HTR-8/SVneo (cell line): Measurements from ENCODE around the gene ARHGEF6.
"Not testable (repeated sequence)": the region's sequence is repeated elsewhere in the genome, so short reads cannot be mapped to it uniquely, and the experiment has no call there.

Experiments
- DNase-seq: peaks from one replicate; pipeline ENCODE4 v3.0.0; 2011; ENCODE audit warnings: low spot score, mixed read lengths; ENCODE audit not compliant: insufficient read length
- FAIRE-seq: peaks from 2 replicates; lab custom pipeline; 2011; peaks lifted over from hg19 to GRCh38; lab: Jason Lieb, UNC

Gene ARHGEF6

GRCh38 chrX:136784231-136784630 is 3.5 kb upstream of the ARHGEF6 start:
- FAIRE-seq (no peak), DNase-seq (no peak)

GRCh38 chrX:136783159-136783558 is 2.4 kb upstream of the ARHGEF6 start:
- FAIRE-seq (no peak), DNase-seq (no peak)

- FAIRE-seq (no peak), DNase-seq (no peak)
Observed at GRCh38 chrX:136781180-136781797, 557 bp upstream of the ARHGEF6 start.

GRCh38 chrX:136780241-136780640 is 491 bp downstream of the ARHGEF6 start:
- FAIRE-seq = no peak
- DNase-seq = no peak

DNA sequence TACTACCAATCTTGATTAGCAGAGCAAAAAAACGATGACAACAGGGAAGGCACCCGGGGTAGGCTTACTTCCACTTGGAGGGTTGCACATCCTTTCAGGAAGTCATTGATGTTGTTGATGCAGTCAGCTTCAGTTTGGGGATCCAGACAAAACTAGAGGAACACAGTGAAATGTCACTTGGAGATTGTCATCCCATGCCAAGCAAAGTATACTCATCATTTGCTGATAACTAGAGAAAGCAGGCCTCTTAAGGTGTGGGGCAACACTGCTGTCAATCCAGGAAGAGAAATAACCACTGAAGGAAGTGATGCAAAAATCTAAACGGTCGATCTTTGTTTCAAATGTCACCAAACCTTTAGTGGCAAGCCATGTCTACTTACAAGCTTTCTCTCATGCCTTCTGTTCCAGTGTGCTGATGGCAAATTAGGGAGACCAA is 1.4 kb downstream of the ARHGEF6 start:
- DNase-seq (no peak), FAIRE-seq (no peak)

DNA sequence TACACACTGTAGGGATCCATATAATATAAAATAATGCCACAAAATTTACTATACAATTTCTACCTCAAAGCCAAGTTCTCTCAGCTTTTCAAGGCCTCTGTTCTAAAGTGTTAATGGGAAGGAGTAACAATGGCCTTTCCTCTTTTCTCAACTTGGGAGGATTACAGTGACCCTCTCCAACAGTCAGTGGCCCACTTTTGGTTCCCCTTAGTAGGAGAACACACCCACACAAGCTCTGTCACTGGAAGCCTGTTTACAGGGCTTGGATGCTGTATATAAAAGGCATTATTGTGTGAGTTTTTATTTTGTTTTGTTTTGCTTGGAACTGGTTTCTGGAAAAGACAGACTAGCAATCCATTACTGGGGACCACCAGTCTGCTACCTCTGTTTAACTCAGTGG is 1.8 kb downstream of the ARHGEF6 start:
- DNase-seq (no peak), FAIRE-seq (no peak)

DNA sequence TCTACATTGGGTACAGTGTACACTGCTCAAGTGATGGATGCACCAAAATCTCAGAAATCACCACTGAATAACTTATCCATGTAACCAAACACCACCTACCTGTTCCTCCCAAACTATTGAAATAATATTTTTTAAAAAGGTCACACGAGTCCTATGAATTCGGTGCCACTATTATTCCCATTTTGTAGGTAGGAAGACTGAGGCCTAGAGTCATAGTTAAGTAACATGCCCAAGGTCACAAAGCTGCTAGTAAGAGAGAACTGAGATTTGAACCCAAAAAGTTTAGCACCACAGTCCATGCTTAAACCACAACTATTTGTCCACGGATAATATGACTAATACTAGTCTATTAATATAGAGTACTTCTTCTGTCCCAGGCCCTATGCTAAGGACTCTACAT is 2.7 kb downstream of the ARHGEF6 start:
- FAIRE-seq (no peak), DNase-seq (no peak)

DNA sequence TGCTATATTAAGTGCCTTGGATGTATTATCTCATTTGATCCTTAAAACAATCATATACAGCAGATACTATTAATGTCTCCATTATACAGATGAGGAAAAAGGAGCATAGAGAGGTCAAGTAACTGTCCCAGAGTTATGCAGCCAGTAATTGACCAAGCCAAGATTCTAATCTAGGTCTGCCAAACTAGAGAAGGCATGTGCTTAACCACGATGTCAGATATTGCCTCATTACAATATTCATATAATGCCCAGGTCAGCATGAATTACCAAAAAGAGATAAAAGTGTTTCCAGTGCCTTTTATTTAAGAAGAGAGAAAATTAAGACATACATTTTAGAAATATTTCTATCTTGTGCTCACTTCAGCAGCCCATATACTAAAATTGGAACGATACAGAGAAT is 7.1 kb downstream of the ARHGEF6 start:
- DNase-seq (no peak), FAIRE-seq (no peak)

GRCh38 chrX:136771869-136772268 is 8.9 kb downstream of the ARHGEF6 start:
- FAIRE-seq = not testable (repeated sequence)

GRCh38 chrX:136768469-136769084 is 12.2 kb downstream of the ARHGEF6 start:
- FAIRE-seq (no peak), DNase-seq (peak; percentile 14)

More at GRCh38 chrX:136771869-136772268, 8.9 kb downstream of the ARHGEF6 start:
- not testable (repeated sequence) for DNase-seq

- FAIRE-seq (no peak), DNase-seq (peak; percentile 14)
Observed at GRCh38 chrX:136767104-136767941, 13.4 kb downstream of the ARHGEF6 start.

DNA sequence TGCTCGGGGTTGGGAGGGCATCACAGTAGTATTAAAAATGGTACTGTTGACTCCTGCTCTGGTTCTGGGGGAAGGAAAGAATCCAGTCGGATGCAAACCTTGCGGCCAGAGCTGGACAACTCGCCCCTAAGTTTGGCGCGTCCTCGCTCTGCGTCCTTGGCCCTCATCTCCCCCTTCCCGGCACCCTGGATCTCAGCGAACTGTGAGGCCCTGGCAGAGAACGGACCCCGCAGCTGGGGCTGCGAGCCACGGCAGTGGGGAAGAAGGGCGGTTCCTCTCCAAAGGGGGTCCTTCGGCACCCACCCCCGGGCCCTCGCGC is 14.0 kb downstream of the ARHGEF6 start:
- DNase-seq = no peak
- FAIRE-seq = no peak

- no peak for FAIRE-seq
Observed at GRCh38 chrX:136765821-136766356, 14.8 kb downstream of the ARHGEF6 start.

DNA sequence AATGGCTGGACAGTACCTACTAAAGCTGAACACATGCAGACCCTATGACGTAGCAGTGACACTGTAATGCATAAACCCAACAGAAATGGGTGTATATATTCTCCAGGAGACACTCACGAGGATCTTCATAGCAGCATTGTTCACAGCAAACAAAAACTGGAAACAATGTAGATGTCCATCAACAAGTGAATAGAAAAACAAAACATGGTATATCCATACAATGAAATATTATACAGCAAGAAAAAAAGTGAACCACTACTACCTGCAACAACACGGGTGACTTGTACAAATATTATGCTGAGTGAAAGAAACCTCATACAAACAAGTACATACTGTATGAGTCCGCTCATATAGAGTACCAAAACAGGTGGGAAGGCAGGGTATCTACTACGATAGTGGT is 16.5 kb downstream of the ARHGEF6 start:
- FAIRE-seq = no peak
- no peak for DNase-seq

More at GRCh38 chrX:136765821-136766356, 14.8 kb downstream of the ARHGEF6 start:
- DNase-seq = no peak

GRCh38 chrX:136762820-136763452 is 17.8 kb downstream of the ARHGEF6 start:
- FAIRE-seq (no peak), DNase-seq (no peak)

DNA sequence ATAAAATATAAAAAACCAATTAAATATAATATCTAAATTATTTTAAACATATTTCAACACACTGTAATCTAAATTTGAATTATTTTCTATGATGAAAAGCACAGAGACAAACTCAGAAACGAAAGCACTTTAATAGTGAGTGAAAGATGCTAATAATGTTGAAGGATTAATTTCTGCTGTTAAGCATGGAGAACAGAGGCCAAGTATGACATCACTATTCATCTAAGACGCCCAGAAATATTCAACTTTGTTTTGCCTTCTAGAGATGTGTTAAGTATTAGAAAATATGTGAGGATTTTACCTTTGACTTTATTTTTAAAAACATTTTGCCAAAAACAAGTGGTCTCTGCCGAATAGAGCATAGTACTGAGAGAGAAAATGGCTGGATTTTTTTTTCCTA is 19.3 kb downstream of the ARHGEF6 start:
- no peak for FAIRE-seq

DNA sequence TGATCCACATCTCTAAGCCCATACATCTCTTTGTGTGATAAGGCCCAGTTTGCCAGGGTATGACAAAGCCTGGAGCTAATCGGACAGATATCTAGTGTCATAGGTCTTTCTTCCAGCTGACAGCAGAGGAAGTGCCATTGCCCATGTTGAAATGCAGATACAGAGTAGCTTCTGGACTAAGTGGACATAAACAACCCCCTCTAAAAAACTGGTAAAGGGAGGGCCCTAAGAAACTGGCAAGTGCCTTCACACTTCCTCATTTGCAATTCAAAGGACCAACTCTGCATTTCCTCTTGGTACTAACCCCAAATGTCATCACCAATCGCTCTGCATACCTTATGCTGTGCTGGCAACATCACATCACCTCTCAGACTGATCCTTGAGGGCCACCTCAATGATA is 20.8 kb downstream of the ARHGEF6 start:
- FAIRE-seq (no peak), DNase-seq (no peak)

More for the DNA sequence above, 19.3 kb downstream of the ARHGEF6 start:
- DNase-seq = no peak

DNA sequence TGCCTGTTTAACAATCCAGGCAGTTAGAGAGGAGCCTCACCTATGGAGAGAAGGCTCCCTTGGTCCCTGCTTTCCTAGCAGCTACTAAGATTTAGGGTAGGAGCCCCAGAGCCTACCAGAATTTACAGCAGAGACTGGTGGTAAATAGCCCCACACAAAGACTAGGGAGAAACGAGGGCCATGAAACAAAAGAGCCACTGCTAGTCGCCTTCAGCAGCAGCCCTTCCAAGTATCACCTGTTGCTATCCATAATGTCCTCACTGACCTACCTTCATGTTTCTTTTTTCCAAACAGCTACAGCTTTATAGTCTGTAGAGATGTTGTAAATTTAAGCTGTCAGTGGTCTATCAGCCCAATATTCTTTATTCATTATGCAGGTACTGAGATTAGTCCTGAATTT is 25.3 kb downstream of the ARHGEF6 start:
- DNase-seq (no peak), FAIRE-seq (no peak)

- FAIRE-seq (no peak), DNase-seq (no peak)
Observed at GRCh38 chrX:136754651-136755050, 26.1 kb downstream of the ARHGEF6 start.

- DNase-seq (no peak), FAIRE-seq (no peak)
Observed at GRCh38 chrX:136752796-136753195, 27.9 kb downstream of the ARHGEF6 start.

DNA sequence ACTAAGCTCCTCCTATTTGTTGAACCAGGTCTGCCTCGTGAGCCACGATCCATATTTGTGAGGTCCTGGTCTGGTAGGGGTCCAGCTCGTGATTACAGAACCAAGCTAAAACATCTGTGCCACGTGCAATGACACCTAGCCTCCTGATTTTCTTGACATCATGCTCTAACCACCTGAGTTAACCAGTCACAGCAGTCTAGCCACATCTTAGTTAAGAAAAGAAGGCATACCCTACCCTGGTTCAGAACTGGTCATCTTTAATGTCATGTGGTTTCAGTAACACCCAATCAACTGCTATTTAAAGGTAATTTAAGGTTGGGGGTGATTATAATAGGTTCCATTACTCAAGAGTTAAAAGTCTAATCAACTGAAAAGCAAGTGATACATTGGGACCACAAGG is 28.4 kb downstream of the ARHGEF6 start:
- FAIRE-seq = no peak
- DNase-seq = no peak
